OCI-LY3 (cell line): ENCODE measurements around the gene MTX2.

Experiments used
- EZH2phosphoT487 ChIP-seq: fragments of 200-600 bp; shearing (Covaris generic); IDR thresholded peaks from 2 replicates; pipeline ENCODE4 v1.6.1; 2018; ENCODE audit warnings: antibody characterized with exemption, mixed run types, low read depth
- TF ChIP-seq, protein P1 (sequence below): fragments of 200-600, 300-600 bp; sonication (generic); IDR thresholded peaks from 2 replicates; pipeline ENCODE4 v1.5.1; 2014; ENCODE audit warnings: antibody characterized with exemption, low read length, low read depth

DNA sequence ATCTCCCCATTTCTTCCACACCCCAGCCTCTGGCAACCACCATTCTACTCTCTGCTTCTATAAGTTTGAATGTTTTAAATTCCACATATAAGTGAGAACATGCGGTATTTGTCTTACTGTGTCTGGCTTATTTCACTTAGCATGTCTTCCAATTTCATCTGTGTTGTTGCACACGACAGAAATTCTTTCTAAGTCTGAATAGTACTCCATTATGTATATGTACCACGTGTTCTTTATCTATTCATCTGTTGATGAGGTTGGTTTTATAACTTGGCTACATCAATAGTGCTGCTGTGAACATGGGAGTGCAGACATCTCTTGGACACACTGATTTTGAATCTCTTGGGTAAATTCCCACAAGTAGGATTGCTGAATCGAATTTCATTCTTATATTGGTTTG is 31.8 kb upstream of the MTX2 start:
- TF ChIP-seq, protein P1, sequence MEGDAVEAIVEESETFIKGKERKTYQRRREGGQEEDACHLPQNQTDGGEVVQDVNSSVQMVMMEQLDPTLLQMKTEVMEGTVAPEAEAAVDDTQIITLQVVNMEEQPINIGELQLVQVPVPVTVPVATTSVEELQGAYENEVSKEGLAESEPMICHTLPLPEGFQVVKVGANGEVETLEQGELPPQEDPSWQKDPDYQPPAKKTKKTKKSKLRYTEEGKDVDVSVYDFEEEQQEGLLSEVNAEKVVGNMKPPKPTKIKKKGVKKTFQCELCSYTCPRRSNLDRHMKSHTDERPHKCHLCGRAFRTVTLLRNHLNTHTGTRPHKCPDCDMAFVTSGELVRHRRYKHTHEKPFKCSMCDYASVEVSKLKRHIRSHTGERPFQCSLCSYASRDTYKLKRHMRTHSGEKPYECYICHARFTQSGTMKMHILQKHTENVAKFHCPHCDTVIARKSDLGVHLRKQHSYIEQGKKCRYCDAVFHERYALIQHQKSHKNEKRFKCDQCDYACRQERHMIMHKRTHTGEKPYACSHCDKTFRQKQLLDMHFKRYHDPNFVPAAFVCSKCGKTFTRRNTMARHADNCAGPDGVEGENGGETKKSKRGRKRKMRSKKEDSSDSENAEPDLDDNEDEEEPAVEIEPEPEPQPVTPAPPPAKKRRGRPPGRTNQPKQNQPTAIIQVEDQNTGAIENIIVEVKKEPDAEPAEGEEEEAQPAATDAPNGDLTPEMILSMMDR, result no peak
- no peak for TF ChIP-seq EZH2phosphoT487
